Endothelial cell of umbilical vein (primary cell): ENCODE results near the gene SORCS1. TPM values are rescaled to one million over a fixed set of nuclear protein-coding genes. Genes with fewer than 3 reads are reported as not detected.

Experiments
- BruUV-seq: library from RNA; stranded (reverse); fragments of 400-500 nt; replicated peaks from 2 replicates; lab custom pipeline; 2021; lab: Mats Ljungman, UMichigan
- CTCF ChIA-PET: fragments of 300-600, 350-600 bp; sonication (Branson Sonifier 250); formaldehyde crosslinking; loops from one replicate; lab custom pipeline; 2021; ENCODE audit warnings: antibody characterized with exemption, inconsistent platforms; lab: Charles Lee
- POLR2A ChIA-PET: fragments of 300-600, 350-600 bp; sonication (Branson Sonifier 250); formaldehyde crosslinking; loops from one replicate; lab custom pipeline; 2021; ENCODE audit warnings: antibody characterized with exemption, inconsistent platforms; lab: Charles Lee
- DNase-seq: peaks from one replicate; pipeline ENCODE4 v3.0.0-alpha.2; 2011; ENCODE audit warnings: low read depth, low spot score
- FAIRE-seq: peaks from 2 replicates; lab custom pipeline; 2011; peaks lifted over from hg19 to GRCh38; lab: Jason Lieb, UNC
- H2AFZ ChIP-seq: 2 replicates; pipeline ENCODE4 v1.6.0; 2012; ENCODE audit warnings: low read depth, low read length, control low read depth, inconsistent platforms
- H3K27ac ChIP-seq: 2 replicates; pipeline ENCODE4 v1.5.1; 2011; ENCODE audit warnings: low read depth, mild to moderate bottlenecking, control low read depth, low read length, moderate library complexity; ENCODE audit not compliant: insufficient read depth
- H3K27me3 ChIP-seq, 2 experiments: 2 replicates each; pipeline versions ENCODE4 v1.6.0 to v1.6.1; 2011; ENCODE audit warnings: low read length in 2 of 2, mixed read lengths in 1 of 2; ENCODE audit not compliant: control insufficient read depth in 2 of 2, insufficient read depth in 2 of 2
- H3K36me3 ChIP-seq, 2 experiments: 2 replicates in 1 of 2; 3 replicates in 1 of 2; pipeline ENCODE4 v1.5.1; 2011; ENCODE audit warnings: low read length in 2 of 2, mild to moderate bottlenecking in 1 of 2, moderate library complexity in 1 of 2; ENCODE audit not compliant: control insufficient read depth in 2 of 2, insufficient read depth in 2 of 2; ENCODE audit errors: extremely low read depth in 1 of 2
- H3K4me1 ChIP-seq: 3 replicates; pipeline ENCODE4 v1.5.1; 2011; ENCODE audit warnings: mild to moderate bottlenecking, low read length; ENCODE audit not compliant: control insufficient read depth, insufficient read depth; ENCODE audit errors: extremely low read depth
- H3K4me2 ChIP-seq: 2 replicates; pipeline ENCODE4 v1.6.1; 2011; ENCODE audit warnings: low read length, control low read depth, mixed read lengths; ENCODE audit not compliant: insufficient read depth
- H3K4me3 ChIP-seq, 3 experiments: fragments of 200-600 bp in 1 of 3; sonication (generic), shearing (Covaris generic) in 1 of 3; replicated peaks in 1 of 3; 2 replicates each; pipeline ENCODE4 v1.5.1; 2011 to 2016; ENCODE audit warnings: control low read depth in 3 of 3, low read length in 3 of 3, mild to moderate bottlenecking in 2 of 3, inconsistent platforms in 1 of 3, low read depth in 1 of 3, moderate library complexity in 1 of 3; ENCODE audit not compliant: insufficient read depth in 1 of 3
- H3K79me2 ChIP-seq: 2 replicates; pipeline ENCODE4 v1.6.0; 2012; ENCODE audit warnings: low read length, inconsistent platforms; ENCODE audit not compliant: control insufficient read depth, insufficient read depth
- H3K9ac ChIP-seq: replicated peaks from 2 replicates; pipeline ENCODE3; 2011; ENCODE audit warnings: low read length, control low read depth; ENCODE audit not compliant: insufficient read depth; ENCODE audit errors: extremely low read depth
- H3K9me1 ChIP-seq: replicated peaks from 3 replicates; pipeline ENCODE4 v1.6.0; 2011; ENCODE audit warnings: mild to moderate bottlenecking, low read length; ENCODE audit not compliant: control insufficient read depth, insufficient read depth; ENCODE audit errors: extremely low read depth
- H3K9me3 ChIP-seq: replicated peaks from 2 replicates; pipeline ENCODE4 v1.5.1; 2012; ENCODE audit warnings: low read length, inconsistent platforms; ENCODE audit not compliant: control insufficient read depth, insufficient read depth
- H4K20me1 ChIP-seq: replicated peaks from 2 replicates; pipeline ENCODE3; 2011; ENCODE audit warnings: mild to moderate bottlenecking, low read length; ENCODE audit not compliant: control insufficient read depth, insufficient read depth; ENCODE audit errors: extremely low read depth
- CTCF ChIP-seq, 2 donors: IDR thresholded peaks; 1 replicate in 1 of 2; 2 replicates in 1 of 2; pipeline ENCODE4 v1.5.1; 2011; ENCODE audit warnings: low read length in 2 of 2, mild to moderate bottlenecking in 2 of 2, moderate library complexity in 2 of 2, control low read depth in 1 of 2, inconsistent platforms in 1 of 2, low read depth in 1 of 2; ENCODE audit not compliant: insufficient read depth in 1 of 2; ENCODE audit errors: extremely low read depth in 1 of 2
- EZH2 ChIP-seq: IDR thresholded peaks from 2 replicates; pipeline ENCODE4 v1.6.1; 2012; ENCODE audit warnings: borderline replicate concordance, low read depth, mild to moderate bottlenecking, moderate library complexity, low read length, inconsistent platforms; ENCODE audit not compliant: severe bottlenecking
- FOS ChIP-seq: IDR thresholded peaks from 2 replicates; pipeline ENCODE4 v1.6.1; 2011; ENCODE audit warnings: mild to moderate bottlenecking, low read length, moderate library complexity, borderline replicate concordance; ENCODE audit not compliant: insufficient read depth
- GATA2 ChIP-seq: IDR thresholded peaks from 2 replicates; pipeline ENCODE4 v1.7.0; 2011; ENCODE audit warnings: low read depth, mild to moderate bottlenecking, moderate library complexity, mixed read lengths, low read length; ENCODE audit not compliant: insufficient read length, insufficient read depth
- JUN ChIP-seq: IDR thresholded peaks from 2 replicates; pipeline ENCODE4 v1.6.1; 2011; ENCODE audit warnings: borderline replicate concordance, low read depth; ENCODE audit not compliant: insufficient read length, insufficient read depth
- MAX ChIP-seq: IDR thresholded peaks from 2 replicates; pipeline ENCODE4 v1.6.1; 2011; ENCODE audit not compliant: insufficient read depth, insufficient read length
- MYC ChIP-seq: IDR thresholded peaks from one replicate; pipeline ENCODE4 v1.6.1; 2011; ENCODE audit warnings: mild to moderate bottlenecking, low read depth, low read length
- POLR2A ChIP-seq: IDR thresholded peaks from 2 replicates; pipeline ENCODE4 v1.6.1; 2012; ENCODE audit warnings: low read depth, mild to moderate bottlenecking, control low read depth, low read length
- POLR2AphosphoS5 ChIP-seq: IDR thresholded peaks from 2 replicates; pipeline ENCODE4 v1.6.1; 2012; ENCODE audit warnings: low read depth, mild to moderate bottlenecking, control low read depth, low read length, moderate library complexity; ENCODE audit not compliant: insufficient read depth
- dilution Hi-C: fragments of 300-500 bp; cut with MboI; formaldehyde crosslinking; loops from one replicate; pipeline ENCODE4 v1.15.0; 2019; ENCODE audit warnings: low sequenced_read_pairs; ENCODE audit not compliant: extremely low pct_ligation_motif_present
- intact Hi-C: fragments of 100-400 bp; cut with micrococcal nuclease; formaldehyde crosslinking; loops from one replicate; pipeline ENCODE4 v1.10.0; 2022
- polyA plus RNA-seq, 4 experiments: library from polyadenylated mRNA; depleted of rRNA in 3 of 4; stranded (reverse) in 3 of 4; unstranded in 1 of 4; fragments of >200 nt; gene quantifications; 2 replicates each; pipeline versions ENCODE4 v1.2.1 to v1.2.3, GENCODE V29; 2011 to 2012; ENCODE audit warnings: missing spikeins in 1 of 4
- total RNA-seq: library from RNA; stranded (reverse); gene quantifications from 2 replicates; pipeline ENCODE4 v1.2.3, GENCODE V29; 2021

The SORCS1 gene
- total and polyA plus RNA-seq, 2 donors (not counting 3 experiments of a cell fraction or from before 2014, with no cell fraction given): not detected

GRCh38 chr10:106557951-106558733, 606.4 kb downstream of the SORCS1 start:
- Histone ChIP-seq H3K9ac (no peak overlapping the region), H2AFZ (no peak overlapping the region), H3K9me1 (no peaks in the 10 kb centered on the region), H3K27ac (no peak overlapping the region), H3K27me3 (no peaks in the 10 kb centered on the region), H4K20me1 (no peaks in the 10 kb centered on the region), H3K36me3 (no peaks in the 10 kb centered on the region), H3K9me3 (peaks cover 2% of the 10 kb centered on the region), H3K4me3 (no peak overlapping the region), H3K4me2 (no peak overlapping the region), H3K79me2 (no peaks in the 10 kb centered on the region), H3K4me1 (no peaks in the 10 kb centered on the region)
- intact Hi-C loops (no loop called here), dilution Hi-C loops (no loop called here)
- no peak for TF ChIP-seq GATA2
- no peak for TF ChIP-seq JUN
- no peak for TF ChIP-seq POLR2A
- TF ChIP-seq EZH2: no peak
- TF ChIP-seq MYC: no peak
- TF ChIP-seq CTCF (IDR thresholded peaks at IDR 0.05; ENCODE audit: extremely low read depth in 1 of 2, insufficient read depth in 1 of 2, low read depth in 1 of 2, low read length in 2 of 2): no peak
- TF ChIP-seq MAX: no peak
- TF ChIP-seq FOS: no peak
- TF ChIP-seq POLR2AphosphoS5: no peak
- ChIA-PET CTCF (no interaction called here), POLR2A (no interaction called here)
- DNase-seq (no peak), FAIRE-seq (no peak)
- BruUV-seq: no TSS peak
